CD4-positive, alpha-beta T cell (primary cell): ENCODE measurements around the gene GRIN2A. TPM values are rescaled to one million over a fixed set of nuclear protein-coding genes. Genes with fewer than 3 reads are reported as not detected.

ENCODE experiments used
- ATAC-seq: fragments of 200-7000 bp; cut with Tn5 transposase; one replicate; pipeline ENCODE4 v1.10.0; 2022; ENCODE audit warnings: mild to moderate bottlenecking; ENCODE audit not compliant: poor library complexity
- CTCF ChIA-PET: fragments of 350-600 bp; sonication (Branson Sonifier 250); formaldehyde crosslinking; loops from one replicate; lab custom pipeline; 2021; ENCODE audit warnings: antibody characterized with exemption, inconsistent platforms; lab: Charles Lee
- POLR2A ChIA-PET: fragments of 350-600 bp; sonication (Branson Sonifier 250); formaldehyde crosslinking; loops from one replicate; lab custom pipeline; 2021; ENCODE audit warnings: antibody characterized with exemption, inconsistent platforms; lab: Charles Lee
- DNase-seq, 14 experiments: peaks; one replicate each; pipeline ENCODE4 v3.0.0-alpha.2; 2013 to 2020; ENCODE audit warnings: mixed read lengths in 2 of 14
- H3K27ac ChIP-seq, 2 donors: one replicate each; pipeline versions ENCODE4 v1.5.1 to v1.7.0; 2013; ENCODE audit warnings: low read length in 2 of 2, low read depth in 1 of 2, mild to moderate bottlenecking in 1 of 2
- H3K27me3 ChIP-seq, 2 experiments: 1 replicate in 1 of 2; 2 replicates in 1 of 2; pipeline versions ENCODE4 v1.6.1 to v1.7.0; 2013; ENCODE audit warnings: low read length in 2 of 2, control low read depth in 1 of 2, mild to moderate bottlenecking in 1 of 2, moderate library complexity in 1 of 2; ENCODE audit not compliant: insufficient read depth in 2 of 2, control insufficient read depth in 1 of 2
- H3K36me3 ChIP-seq: one replicate; pipeline ENCODE4 v1.6.1; 2013; ENCODE audit warnings: low read length, control low read depth; ENCODE audit not compliant: insufficient read depth
- H3K4me1 ChIP-seq: one replicate; pipeline ENCODE4 v1.6.1; 2013; ENCODE audit warnings: low read length, control low read depth; ENCODE audit not compliant: insufficient read depth
- H3K4me3 ChIP-seq: one replicate; pipeline ENCODE4 v1.5.1; 2013; ENCODE audit warnings: mild to moderate bottlenecking, low read length, moderate library complexity
- H3K9me3 ChIP-seq, 2 experiments: 1 replicate in 1 of 2; 2 replicates in 1 of 2; pipeline versions ENCODE4 v1.6.1 to v1.7.0; 2013; ENCODE audit warnings: low read length in 2 of 2, mild to moderate bottlenecking in 2 of 2, control low read depth in 1 of 2, moderate library complexity in 1 of 2; ENCODE audit not compliant: control insufficient read depth in 1 of 2, insufficient read depth in 1 of 2
- H3K27ac Mint-ChIP-seq: one replicate; pipeline ENCODE4 v1.8.0; 2020; ENCODE audit warnings: mixed read lengths
- H3K27me3 Mint-ChIP-seq: one replicate; pipeline ENCODE4 v1.8.0; 2021; ENCODE audit warnings: mixed read lengths
- H3K36me3 Mint-ChIP-seq: one replicate; pipeline ENCODE4 v1.8.0; 2021; ENCODE audit warnings: low read depth, mixed read lengths
- H3K4me1 Mint-ChIP-seq: one replicate; pipeline ENCODE4 v1.8.0; 2021; ENCODE audit warnings: low read depth, mixed read lengths
- H3K4me3 Mint-ChIP-seq: one replicate; pipeline ENCODE4 v1.8.0; 2020; ENCODE audit warnings: mild to moderate bottlenecking, mixed read lengths
- H3K9me3 Mint-ChIP-seq: one replicate; pipeline ENCODE4 v1.8.0; 2020; ENCODE audit warnings: mixed read lengths
- CTCF ChIP-seq: fragments of 200-600 bp; IDR thresholded peaks from one replicate; pipeline ENCODE4 v1.8.0; 2022; ENCODE audit warnings: antibody characterized with exemption, mild to moderate bottlenecking
- intact Hi-C, 2 experiments: fragments of 100-400 bp; cut with DNase I in 1 of 2; cut with micrococcal nuclease in 1 of 2; formaldehyde crosslinking; loops; one replicate each; pipeline versions ENCODE4 v1.15.1 to v1.9.0; 2023 to 2025; cut with DNase I, micrococcal nuclease
- total RNA-seq, 174 experiments: library from RNA in 2 of 174; stranded (reverse) in 2 of 174; gene quantifications; one replicate each; pipeline ENCODE4 v1.2.3 and lab custom pipeline; 2021 to 2026

The GRIN2A gene
- total RNA-seq, 2 experiments from 2014 or later = not detected

- Histone ChIP-seq H3K27me3 (no peaks in the 10 kb centered on the region), H3K4me3 (no peak overlapping the region), H3K36me3 (no peaks in the 10 kb centered on the region), H3K4me1 (no peaks in the 10 kb centered on the region), H3K27ac (no peak overlapping the region), H3K9me3 (peaks cover 0 to 9% of the 10 kb centered on the region in 2 experiments)
- no peaks in the 10 kb centered on the region for H3K4me1 Mint-ChIP-seq
- CTCF ChIA-PET = no interaction called here
- no peak for TF ChIP-seq CTCF
- no peak for ATAC-seq
- DNase-seq = no peak
- no peak overlapping the region for H3K4me3 Mint-ChIP-seq
- no peaks in the 10 kb centered on the region for H3K36me3 Mint-ChIP-seq
- intact Hi-C loops = no loop called here
- POLR2A ChIA-PET = no interaction called here
- no peak overlapping the region for H3K27ac Mint-ChIP-seq
- peaks cover 6% of the 10 kb centered on the region for H3K9me3 Mint-ChIP-seq
- peaks cover 11% of the 10 kb centered on the region for H3K27me3 Mint-ChIP-seq
Measured at GRCh38 chr16:10098991-10099390, 83.2 kb downstream of the GRIN2A start.

GRCh38 chr16:10097271-10097670 lies 85.0 kb downstream of the GRIN2A start:
- ChIA-PET POLR2A (no interaction called here), CTCF (no interaction called here)
- Mint-ChIP-seq H3K27ac (no peak overlapping the region), H3K4me1 (no peaks in the 10 kb centered on the region), H3K4me3 (no peak overlapping the region), H3K36me3 (no peaks in the 10 kb centered on the region), H3K9me3 (peaks cover 6% of the 10 kb centered on the region), H3K27me3 (peaks cover 8% of the 10 kb centered on the region)
- no peaks in the 10 kb centered on the region for H3K36me3 ChIP-seq
- H3K27ac ChIP-seq = no peak overlapping the region
- DNase-seq (no peak), ATAC-seq (no peak)
- H3K4me3 ChIP-seq = no peak overlapping the region
- no peaks in the 10 kb centered on the region for H3K27me3 ChIP-seq
- H3K4me1 ChIP-seq = no peaks in the 10 kb centered on the region
- peaks cover 0 to 5% of the 10 kb centered on the region in 2 experiments for H3K9me3 ChIP-seq
- intact Hi-C loops = no loop called here
- TF ChIP-seq CTCF = no peak

GRCh38 chr16:10093576-10093975 lies 88.7 kb downstream of the GRIN2A start:
- H3K27ac Mint-ChIP-seq = no peak overlapping the region
- CTCF ChIA-PET = no interaction called here
- intact Hi-C loops = no loop called here
- no peak for TF ChIP-seq CTCF
- no peaks in the 10 kb centered on the region for H3K4me1 Mint-ChIP-seq
- H3K36me3 Mint-ChIP-seq = no peaks in the 10 kb centered on the region
- H3K27me3 Mint-ChIP-seq = peaks cover 10% of the 10 kb centered on the region
- Histone ChIP-seq H3K27ac (no peak overlapping the region), H3K36me3 (no peaks in the 10 kb centered on the region), H3K4me3 (no peak overlapping the region), H3K27me3 (no peaks in the 10 kb centered on the region), H3K4me1 (no peaks in the 10 kb centered on the region), H3K9me3 (no peaks in the 10 kb centered on the region)
- no peak for DNase-seq
- no peak overlapping the region for H3K4me3 Mint-ChIP-seq
- ATAC-seq = no peak
- H3K9me3 Mint-ChIP-seq = peaks cover 4% of the 10 kb centered on the region
- POLR2A ChIA-PET = no interaction called here
